GM21529 (cell line): Measurements from ENCODE around the gene DUOXA1.

Experiments used
- ATAC-seq: cut with Tn5 transposase; IDR thresholded peaks from one replicate; pipeline ENCODE4 v1.9.1; 2021; ENCODE audit not compliant: unreplicated experiment

Gene DUOXA1

GRCh38 chr15:45134046-45134445 is 4.4 kb upstream of the DUOXA1 start:
- no peak for ATAC-seq

DNA sequence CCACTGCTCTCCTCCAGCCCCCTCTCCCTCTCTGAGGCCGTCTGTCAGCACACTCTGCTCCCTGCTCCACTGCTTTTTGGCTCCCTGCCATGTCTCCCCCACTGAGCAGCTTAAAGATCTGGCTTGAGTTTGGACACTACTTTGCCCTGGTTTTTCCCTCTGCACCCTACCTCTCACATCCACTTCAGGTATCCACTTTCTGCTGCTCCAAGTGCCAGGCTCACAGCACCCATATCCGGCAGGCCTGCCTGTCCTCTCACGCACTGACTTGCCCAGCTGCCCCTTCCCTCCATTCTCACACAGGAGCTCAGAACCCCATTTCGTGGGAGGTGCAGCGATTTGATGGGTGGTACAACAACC is 3.9 kb upstream of the DUOXA1 start:
- ATAC-seq = no peak

- ATAC-seq = no peak
Observed at GRCh38 chr15:45132844-45133560, 3.3 kb upstream of the DUOXA1 start.

- ATAC-seq = no peak
Observed at GRCh38 chr15:45131510-45131909, 1.8 kb upstream of the DUOXA1 start.

GRCh38 chr15:45130291-45131000 is 767 bp upstream of the DUOXA1 start:
- no peak for ATAC-seq

DNA sequence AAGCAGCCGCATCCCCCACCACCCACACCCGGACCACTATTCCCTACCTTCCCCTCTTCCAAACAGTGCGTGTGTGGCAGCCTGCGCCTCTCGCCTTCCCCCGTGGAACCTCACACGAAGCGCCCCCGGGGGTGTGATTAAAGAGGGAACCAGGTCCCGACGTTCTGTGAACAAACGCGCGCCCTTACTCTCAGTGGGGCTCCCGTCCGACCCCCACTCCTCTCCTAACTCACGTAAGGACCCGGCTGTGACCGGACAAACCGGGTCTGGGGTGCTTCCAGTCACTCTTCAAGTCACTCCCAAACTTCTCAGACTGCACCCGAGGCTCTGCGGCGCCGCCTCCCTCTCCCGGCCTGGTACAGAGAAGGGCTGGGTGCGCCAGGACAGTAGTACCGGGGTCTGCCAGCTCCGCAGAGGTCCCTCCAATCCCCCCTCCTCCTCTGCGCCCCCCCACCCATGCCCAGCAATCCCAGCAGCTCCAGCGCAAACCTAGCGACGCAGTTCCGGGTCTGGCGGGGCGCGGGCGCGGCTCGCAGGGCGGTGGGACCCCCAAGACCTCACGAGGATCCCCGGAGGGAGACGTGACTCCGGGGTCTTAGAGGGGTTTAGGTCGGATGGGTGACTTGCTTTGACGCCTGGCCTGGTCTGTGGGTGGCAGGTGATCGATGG is 574 bp downstream of the DUOXA1 start:
- ATAC-seq = no peak

GRCh38 chr15:45126535-45127158 is 3.0 kb downstream of the DUOXA1 start:
- ATAC-seq = no peak

DNA sequence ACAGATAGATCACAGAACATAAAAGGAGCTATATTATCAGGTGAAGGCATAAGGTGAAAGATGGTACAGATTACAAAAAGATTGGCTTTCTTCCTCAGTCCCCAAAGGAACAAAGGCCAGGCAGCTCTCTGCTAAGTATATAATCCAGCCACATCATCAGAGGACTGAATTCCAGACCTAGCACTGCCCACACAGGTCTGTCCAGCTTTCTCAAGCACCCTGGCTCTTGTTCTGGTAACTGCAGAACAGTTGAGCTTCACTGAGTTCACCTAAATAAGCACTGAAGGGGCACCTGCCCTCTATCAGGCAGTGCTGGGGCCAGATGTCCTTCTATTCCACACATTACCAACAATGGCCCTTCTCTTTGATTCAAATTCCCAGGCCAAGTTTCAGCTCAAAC is 6.3 kb downstream of the DUOXA1 start:
- no peak for ATAC-seq

DNA sequence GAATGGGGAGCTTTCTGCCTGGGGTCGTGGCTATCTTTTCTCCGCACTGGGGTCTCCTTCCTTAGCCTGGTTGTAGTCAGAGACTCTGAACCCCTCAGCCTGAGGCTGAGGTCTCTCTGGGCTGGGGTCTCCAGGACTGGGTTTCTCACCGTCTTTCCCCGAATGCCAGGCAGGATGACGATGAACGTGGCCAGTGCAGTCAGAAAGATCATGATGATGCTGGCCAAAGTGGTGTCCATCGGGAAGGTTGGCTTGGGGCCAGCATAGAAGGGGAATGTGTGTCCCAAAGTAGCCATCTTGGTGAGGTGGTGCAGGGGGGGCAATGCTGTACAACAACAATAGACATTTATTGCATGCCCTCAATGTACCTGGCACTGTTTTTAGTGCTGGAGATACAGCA is 7.0 kb downstream of the DUOXA1 start:
- ATAC-seq = no peak

- ATAC-seq = no peak
Observed at GRCh38 chr15:45121706-45122417, 7.8 kb downstream of the DUOXA1 start.

DNA sequence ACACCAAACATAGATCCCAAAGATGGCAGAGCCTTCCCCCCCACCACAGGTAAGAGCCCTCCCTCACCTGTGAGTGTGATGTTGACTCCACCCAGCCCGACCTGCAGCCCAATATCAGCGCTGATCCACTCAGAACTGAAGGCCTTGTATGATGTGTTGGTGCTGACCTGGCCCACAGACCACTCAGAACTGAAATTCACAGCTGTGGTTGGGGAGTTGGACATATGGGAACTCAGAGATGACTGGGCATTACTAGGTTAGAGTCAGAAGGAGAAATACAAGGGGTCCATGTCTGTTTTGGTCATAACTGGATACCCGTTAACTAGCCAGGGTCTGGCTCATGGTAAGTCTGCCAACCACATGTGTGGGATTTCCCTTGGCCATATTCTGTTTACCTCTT is 8.7 kb downstream of the DUOXA1 start:
- no peak for ATAC-seq

GRCh38 chr15:45120081-45120972 is 9.4 kb downstream of the DUOXA1 start:
- ATAC-seq = no peak

DNA sequence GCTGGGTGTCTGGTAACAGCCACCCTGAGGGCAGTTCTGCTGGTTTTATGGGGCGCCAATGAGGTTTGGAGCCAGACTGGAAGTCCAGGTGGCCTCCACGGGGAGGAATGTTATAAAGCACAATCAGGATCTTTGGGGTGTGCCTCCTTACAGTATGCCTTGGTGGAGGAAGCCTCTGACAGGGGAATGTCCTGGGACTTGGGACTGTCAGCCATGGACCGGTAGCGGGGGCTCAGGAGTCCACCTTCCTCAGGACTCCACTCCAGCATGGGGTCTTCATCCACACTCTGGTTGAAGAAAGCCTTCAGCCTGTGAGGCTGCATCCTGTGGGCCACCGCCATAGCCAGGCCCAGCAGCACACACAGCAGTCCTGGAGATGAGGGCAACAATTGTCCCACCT is 10.7 kb downstream of the DUOXA1 start:
- ATAC-seq = no peak

DNA sequence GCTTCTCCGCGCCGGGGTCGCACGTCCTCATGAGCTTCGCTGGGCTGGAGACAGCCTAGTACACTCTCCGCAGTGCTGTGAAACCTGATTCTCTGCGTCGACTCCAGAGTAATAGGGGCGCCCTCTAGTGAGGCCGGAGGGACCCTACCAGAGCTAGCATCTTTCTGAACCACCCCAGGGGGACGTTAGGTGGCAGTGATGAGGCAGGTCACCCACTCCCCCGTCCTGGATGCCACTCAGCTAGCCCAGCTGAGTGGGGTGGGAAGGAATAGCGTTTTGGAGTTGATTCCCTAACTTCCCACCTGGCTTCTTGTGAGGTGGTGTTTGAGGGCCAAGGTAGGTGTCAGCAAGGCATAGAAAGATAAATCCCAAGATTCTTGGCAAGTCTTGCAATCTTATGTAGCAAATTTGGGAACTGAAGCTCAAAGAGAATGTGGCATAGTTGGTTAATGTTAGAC is 11.5 kb downstream of the DUOXA1 start:
- peak; percentile 96 for ATAC-seq

DNA sequence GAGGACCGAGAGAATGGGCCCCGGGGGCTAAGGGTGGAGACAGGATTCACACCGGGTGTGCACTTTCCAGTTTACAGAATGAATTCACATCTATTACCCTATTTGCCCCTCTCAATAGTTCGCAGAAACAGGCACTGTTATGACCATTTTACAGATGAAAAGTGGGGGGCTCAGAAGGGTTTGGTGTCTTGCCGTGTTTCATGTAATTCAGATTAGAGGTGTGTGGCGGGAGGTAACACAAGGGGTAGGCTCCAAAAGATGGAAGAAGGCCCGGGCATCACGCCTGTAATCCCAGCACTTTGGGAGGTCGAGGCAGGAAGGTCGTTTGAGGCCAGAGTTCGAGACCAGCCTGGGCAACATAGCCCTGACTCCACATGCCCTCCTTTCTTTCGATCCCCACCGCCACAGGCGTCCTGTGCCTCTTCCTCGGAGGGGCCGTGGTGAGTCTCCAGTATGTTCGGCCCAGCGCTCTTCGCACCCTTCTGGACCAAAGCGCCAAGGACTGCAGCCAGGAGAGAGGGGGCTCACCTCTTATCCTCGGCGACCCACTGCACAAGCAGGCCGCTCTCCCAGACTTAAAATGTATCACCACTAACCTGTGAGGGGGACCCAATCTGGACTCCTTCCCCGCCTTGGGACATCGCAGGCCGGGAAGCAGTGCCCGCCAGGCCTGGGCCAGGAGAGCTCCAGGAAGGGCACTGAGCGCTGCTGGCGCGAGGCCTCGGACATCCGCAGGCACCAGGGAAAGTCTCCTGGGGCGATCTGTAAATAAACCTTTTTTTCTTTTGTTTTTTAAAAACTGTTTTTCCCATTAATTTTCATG is 12.2 kb downstream of the DUOXA1 start:
- ATAC-seq = no peak

GRCh38 chr15:45116482-45117307 is 13.0 kb downstream of the DUOXA1 start:
- no peak for ATAC-seq

- no peak for ATAC-seq
Observed at GRCh38 chr15:45116006-45116481, 13.6 kb downstream of the DUOXA1 start.

DNA sequence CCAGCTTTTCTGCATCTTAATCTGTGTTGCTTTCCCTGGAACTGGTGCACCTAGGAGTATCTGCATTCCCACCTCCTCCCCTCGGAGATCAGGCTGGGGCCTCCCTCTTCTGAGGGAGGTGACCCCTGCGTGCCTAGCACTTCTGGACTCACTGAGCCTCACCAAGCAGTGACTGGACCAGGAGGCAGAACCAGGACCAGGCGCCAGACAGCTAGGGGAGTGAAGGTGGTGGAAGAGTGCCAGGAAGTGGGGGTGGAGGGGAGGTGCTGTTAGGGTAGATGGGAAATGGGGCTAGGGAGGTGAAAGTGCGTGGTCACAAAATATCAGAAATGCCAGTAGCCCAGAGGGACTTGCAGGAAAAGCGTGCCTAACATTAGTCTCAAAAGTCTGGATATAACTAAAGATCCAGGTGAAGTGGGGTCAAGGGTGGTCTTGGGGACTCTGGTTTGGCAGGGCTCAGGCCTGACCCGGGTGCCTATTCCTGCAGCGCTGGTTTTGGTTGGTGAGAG is 14.3 kb downstream of the DUOXA1 start:
- no peak for ATAC-seq
